NCI-H510A treated with DMSO at 0.1 percent for 48 hours (cell line): ENCODE results near the gene CHCHD6.
"Not testable (repeated sequence)": the region's sequence is repeated elsewhere in the genome, so short reads cannot be mapped to it uniquely, and the experiment has no call there.

Experiments
- DNase-seq: peaks from one replicate; lab custom pipeline; 2025; lab: John Stamatoyannopoulos, UW

The CHCHD6 gene

GRCh38 chr3:126768903-126769302 lies 64.9 kb downstream of the CHCHD6 start:
- no peak for DNase-seq

- DNase-seq, result no peak
Measured at GRCh38 chr3:126770096-126770495, 66.1 kb downstream of the CHCHD6 start.

GRCh38 chr3:126773167-126773566 lies 69.1 kb downstream of the CHCHD6 start:
- DNase-seq, result no peak

GRCh38 chr3:126773783-126774182 lies 69.7 kb downstream of the CHCHD6 start:
- no peak for DNase-seq

GRCh38 chr3:126777366-126777765 lies 73.3 kb downstream of the CHCHD6 start:
- no peak for DNase-seq

- DNase-seq, result no peak
Measured at GRCh38 chr3:126780666-126781065, 76.6 kb downstream of the CHCHD6 start.

- DNase-seq, result no peak
Measured at GRCh38 chr3:126781406-126781805, 77.4 kb downstream of the CHCHD6 start.

- no peak for DNase-seq
Measured at GRCh38 chr3:126781889-126782491, 78.0 kb downstream of the CHCHD6 start.

GRCh38 chr3:126782536-126782935 lies 78.5 kb downstream of the CHCHD6 start:
- DNase-seq, result no peak

- DNase-seq, result no peak
Measured at GRCh38 chr3:126784254-126784653, 80.2 kb downstream of the CHCHD6 start.

- DNase-seq, result not testable (repeated sequence)
Measured at GRCh38 chr3:126791320-126791719, 87.3 kb downstream of the CHCHD6 start.

- no peak for DNase-seq
Measured at GRCh38 chr3:126792998-126793397, 89.0 kb downstream of the CHCHD6 start.

GRCh38 chr3:126797563-126797962 lies 93.5 kb downstream of the CHCHD6 start:
- DNase-seq, result no peak

- no peak for DNase-seq
Measured at GRCh38 chr3:126798521-126798920, 94.5 kb downstream of the CHCHD6 start.

GRCh38 chr3:126799099-126799498 lies 95.1 kb downstream of the CHCHD6 start:
- no peak for DNase-seq

- DNase-seq, result not testable (repeated sequence)
Measured at GRCh38 chr3:126801312-126801711, 97.3 kb downstream of the CHCHD6 start.

GRCh38 chr3:126807795-126808194 lies 103.8 kb downstream of the CHCHD6 start:
- no peak for DNase-seq

- no peak for DNase-seq
Measured at GRCh38 chr3:126811530-126811929, 107.5 kb downstream of the CHCHD6 start.

- DNase-seq, result no peak
Measured at GRCh38 chr3:126816298-126816697, 112.3 kb downstream of the CHCHD6 start.

- no peak for DNase-seq
Measured at GRCh38 chr3:126816986-126817777, 113.1 kb downstream of the CHCHD6 start.

GRCh38 chr3:126817781-126818180 lies 113.7 kb downstream of the CHCHD6 start:
- DNase-seq, result no peak

- DNase-seq, result no peak
Measured at GRCh38 chr3:126818400-126819095, 114.5 kb downstream of the CHCHD6 start.

- no peak for DNase-seq
Measured at GRCh38 chr3:126826693-126827092, 122.7 kb downstream of the CHCHD6 start.
